ENCODE results near the gene TPRG1L. TPM values are rescaled to one million over a fixed set of nuclear protein-coding genes. Genes with fewer than 3 reads are reported as not detected.

Gene TPRG1L
- polyA plus RNA-seq, 1 experiment, result 44.2 TPM

DNA sequence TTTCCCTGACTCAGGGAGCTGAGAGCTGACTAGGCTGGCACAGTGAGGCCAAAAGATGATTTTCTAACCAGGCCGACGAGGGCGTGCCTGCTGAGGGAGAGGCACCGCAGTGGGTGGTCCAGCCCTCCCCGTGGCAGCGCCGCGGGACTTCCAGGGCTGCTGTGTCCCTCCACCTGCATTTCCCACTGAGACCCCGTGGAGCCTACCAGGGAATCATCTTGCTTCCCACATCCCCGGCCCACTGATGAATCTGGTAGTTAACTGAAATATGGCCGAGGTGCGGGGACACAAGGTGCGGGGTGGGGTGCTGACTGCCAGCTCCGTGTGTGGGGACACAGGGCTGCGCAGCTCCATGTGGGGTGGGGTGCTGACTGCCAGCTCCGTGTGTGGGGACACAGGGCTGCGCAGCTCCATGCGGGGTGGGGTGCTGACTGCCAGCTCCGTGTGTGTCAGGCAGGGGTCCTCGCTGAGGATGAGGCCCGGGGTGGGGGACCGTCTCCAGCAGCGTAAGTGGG lies 14.6 kb downstream of the TPRG1L start:
- ChIA-PET CTCF (no interaction called here), POLR2A (no interaction called here)
- no peak for DNase-seq (ENCODE audit: low read depth, low spot score)
- Histone ChIP-seq H3K27ac (ENCODE audit: low read depth, low read length) (no peak overlapping the region), H3K27me3 (ENCODE audit: control insufficient read depth, insufficient read depth, low read length) (no peaks in the 10 kb centered on the region), H3K4me3 (ENCODE audit: low read depth, low read length) (no peak overlapping the region), H3K9me3 (ENCODE audit: control insufficient read depth, insufficient read depth, low read length) (no peaks in the 10 kb centered on the region; the same call in 1 of the 2 replicates)
- TF ChIP-seq, protein P1, sequence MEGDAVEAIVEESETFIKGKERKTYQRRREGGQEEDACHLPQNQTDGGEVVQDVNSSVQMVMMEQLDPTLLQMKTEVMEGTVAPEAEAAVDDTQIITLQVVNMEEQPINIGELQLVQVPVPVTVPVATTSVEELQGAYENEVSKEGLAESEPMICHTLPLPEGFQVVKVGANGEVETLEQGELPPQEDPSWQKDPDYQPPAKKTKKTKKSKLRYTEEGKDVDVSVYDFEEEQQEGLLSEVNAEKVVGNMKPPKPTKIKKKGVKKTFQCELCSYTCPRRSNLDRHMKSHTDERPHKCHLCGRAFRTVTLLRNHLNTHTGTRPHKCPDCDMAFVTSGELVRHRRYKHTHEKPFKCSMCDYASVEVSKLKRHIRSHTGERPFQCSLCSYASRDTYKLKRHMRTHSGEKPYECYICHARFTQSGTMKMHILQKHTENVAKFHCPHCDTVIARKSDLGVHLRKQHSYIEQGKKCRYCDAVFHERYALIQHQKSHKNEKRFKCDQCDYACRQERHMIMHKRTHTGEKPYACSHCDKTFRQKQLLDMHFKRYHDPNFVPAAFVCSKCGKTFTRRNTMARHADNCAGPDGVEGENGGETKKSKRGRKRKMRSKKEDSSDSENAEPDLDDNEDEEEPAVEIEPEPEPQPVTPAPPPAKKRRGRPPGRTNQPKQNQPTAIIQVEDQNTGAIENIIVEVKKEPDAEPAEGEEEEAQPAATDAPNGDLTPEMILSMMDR (IDR thresholded peaks at IDR 0.05; ENCODE audit: low read depth, low read length), result no peak

- Histone ChIP-seq H3K4me3 (ENCODE audit: low read depth, low read length) (no peak overlapping the region), H3K27me3 (ENCODE audit: control insufficient read depth, insufficient read depth, low read length) (no peaks in the 10 kb centered on the region), H3K27ac (ENCODE audit: low read depth, low read length) (no peak overlapping the region), H3K9me3 (ENCODE audit: control insufficient read depth, insufficient read depth, low read length) (no peaks in the 10 kb centered on the region; the same call in 1 of the 2 replicates)
- POLR2A ChIA-PET, result no interaction called here
- DNase-seq (ENCODE audit: low read depth, low spot score), result no peak
- CTCF ChIA-PET, result no interaction called here
- TF ChIP-seq, protein P1 (IDR thresholded peaks at IDR 0.05; ENCODE audit: low read depth, low read length), result no peak
Observed at GRCh38 chr1:3640121-3640837, 15.5 kb downstream of the TPRG1L start.

GRCh38 chr1:3641046-3641760 lies 16.4 kb downstream of the TPRG1L start:
- DNase-seq (ENCODE audit: low read depth, low spot score), result no peak
- ChIA-PET CTCF (interaction anchor here (1.0 kb wide), 1 partner anchor 22 kb away, joined by 3 read pairs; no protein-coding TSS in a partner anchor), POLR2A (no interaction called here)
- H3K9me3 ChIP-seq (ENCODE audit: control insufficient read depth, insufficient read depth, low read length), result no peaks in the 10 kb centered on the region; the same call in 1 of the 2 replicates
- H3K4me3 ChIP-seq (ENCODE audit: low read depth, low read length), result no peak overlapping the region
- H3K27ac ChIP-seq (ENCODE audit: low read depth, low read length), result no peak overlapping the region
- no peaks in the 10 kb centered on the region for H3K27me3 ChIP-seq (ENCODE audit: control insufficient read depth, insufficient read depth, low read length)
- TF ChIP-seq, protein P1 (IDR thresholded peaks at IDR 0.05; ENCODE audit: low read depth, low read length), result no peak

DNA sequence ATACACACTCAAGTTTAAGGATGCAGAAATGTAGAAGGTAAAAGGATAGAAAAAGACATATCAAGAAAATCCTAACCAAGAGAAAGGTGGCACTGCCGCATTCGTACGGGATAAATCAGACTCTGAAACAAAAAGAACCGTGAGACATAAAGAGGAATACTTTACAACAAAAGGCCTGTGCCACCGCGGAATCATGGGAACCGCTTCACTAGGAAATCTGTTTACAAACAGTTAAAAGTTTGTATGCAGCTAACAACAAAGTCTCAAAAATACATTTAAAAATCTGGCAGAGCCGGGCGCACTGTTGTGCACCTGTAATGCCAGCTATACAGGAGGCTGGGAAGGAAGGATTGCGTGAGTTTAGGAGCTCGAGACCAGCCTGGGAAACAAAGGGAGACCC lies 17.0 kb downstream of the TPRG1L start:
- CTCF ChIA-PET, result interaction anchor here (1.0 kb wide), 1 partner anchor 23 kb away, joined by 3 read pairs; no protein-coding TSS in a partner anchor
- DNase-seq (ENCODE audit: low read depth, low spot score), result no peak
- Histone ChIP-seq H3K4me3 (ENCODE audit: low read depth, low read length) (no peak overlapping the region), H3K27me3 (ENCODE audit: control insufficient read depth, insufficient read depth, low read length) (no peaks in the 10 kb centered on the region), H3K27ac (ENCODE audit: low read depth, low read length) (no peak overlapping the region), H3K9me3 (ENCODE audit: control insufficient read depth, insufficient read depth, low read length) (no peaks in the 10 kb centered on the region; the same call in 1 of the 2 replicates)
- TF ChIP-seq, protein P1 (IDR thresholded peaks at IDR 0.05; ENCODE audit: low read depth, low read length), result no peak
- POLR2A ChIA-PET, result no interaction called here
